Measurements from ENCODE around the gene SIAH2.
A peak's percentile ranks its signal among the peaks of the same experiment; 100 is the strongest.
"Not testable (repeated sequence)": the region's sequence is repeated elsewhere in the genome, so short reads cannot be mapped to it uniquely, and the experiment has no call there.

Gene SIAH2, protein sequence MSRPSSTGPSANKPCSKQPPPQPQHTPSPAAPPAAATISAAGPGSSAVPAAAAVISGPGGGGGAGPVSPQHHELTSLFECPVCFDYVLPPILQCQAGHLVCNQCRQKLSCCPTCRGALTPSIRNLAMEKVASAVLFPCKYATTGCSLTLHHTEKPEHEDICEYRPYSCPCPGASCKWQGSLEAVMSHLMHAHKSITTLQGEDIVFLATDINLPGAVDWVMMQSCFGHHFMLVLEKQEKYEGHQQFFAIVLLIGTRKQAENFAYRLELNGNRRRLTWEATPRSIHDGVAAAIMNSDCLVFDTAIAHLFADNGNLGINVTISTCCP

GRCh38 chr3:150763122-150763840 is at the start of gene SIAH2:
SIAH2 (minus strand) TSS chr3:150763169; CDS start chr3:150762849, 320 bp downstream.
- DNase-seq, result peak; percentile 97

DNA sequence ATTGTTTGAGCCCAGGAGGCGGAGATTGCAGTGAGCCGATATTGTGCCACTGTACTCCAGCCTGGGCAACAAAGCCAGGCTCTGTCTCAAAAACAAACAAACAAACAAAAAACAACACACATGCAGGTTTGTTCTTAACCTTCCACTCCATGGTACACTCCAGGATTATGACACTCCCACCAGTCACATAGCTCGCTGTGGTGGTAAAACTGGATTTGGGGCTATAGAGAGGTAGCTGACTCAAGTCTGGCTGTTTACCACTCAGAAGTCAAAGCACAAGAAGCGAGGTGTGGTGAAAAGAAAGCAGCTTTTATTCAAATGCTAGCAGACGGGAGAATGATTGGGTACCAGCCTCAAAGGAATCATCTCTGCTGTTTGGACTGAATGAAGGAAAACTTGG is 49.0 kb upstream of the SIAH2 start:
- DNase-seq, result no peak

- DNase-seq, result no peak
Measured at GRCh38 chr3:150810641-150811040, 47.7 kb upstream of the SIAH2 start.

- no peak for DNase-seq
Measured at GRCh38 chr3:150806185-150806835, 43.3 kb upstream of the SIAH2 start.

DNA sequence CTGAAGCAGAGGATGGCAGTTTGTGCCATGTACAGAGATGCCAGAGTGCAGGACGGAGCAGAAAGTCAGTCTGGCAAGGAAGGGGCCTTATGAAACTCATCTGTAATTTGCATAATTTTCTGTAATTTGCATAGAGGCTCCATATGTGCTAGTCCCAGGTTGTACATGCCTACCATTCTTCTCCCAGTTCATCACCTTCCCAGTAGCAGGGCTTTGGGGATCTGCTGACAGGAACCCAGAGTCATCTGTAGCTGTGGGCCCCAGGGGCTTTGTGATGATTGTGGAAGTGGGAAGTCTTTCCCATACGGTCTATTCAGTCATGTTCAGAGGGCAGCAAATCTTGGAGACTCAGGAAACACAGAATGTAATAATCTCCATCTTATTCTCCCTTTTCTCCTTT is 42.4 kb upstream of the SIAH2 start:
- no peak for DNase-seq

DNA sequence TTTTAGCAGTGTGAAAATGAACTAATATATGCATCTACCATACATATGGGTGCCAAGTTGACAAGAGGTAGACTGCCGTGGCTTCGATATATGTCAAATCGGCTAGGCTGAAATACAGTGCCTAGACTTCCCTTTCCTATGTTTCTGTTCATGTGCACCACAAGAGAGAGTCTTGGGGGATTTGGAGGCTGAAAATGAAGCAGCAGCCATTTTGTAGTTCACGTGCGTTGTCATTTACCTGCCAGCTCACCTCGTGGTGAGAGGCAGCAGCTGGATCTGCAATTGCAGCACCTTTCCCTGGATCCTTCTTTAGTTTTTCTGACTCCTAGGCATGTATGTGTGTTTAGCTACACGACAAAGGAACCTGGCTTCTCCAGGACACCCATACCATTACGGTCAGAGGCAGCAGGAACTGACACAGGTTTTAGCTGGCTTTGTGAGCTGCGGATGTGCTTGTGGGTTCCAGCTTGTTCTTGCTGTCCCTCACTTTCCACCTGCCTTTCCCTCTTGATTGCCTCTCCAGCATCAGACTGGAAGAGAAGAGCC is 40.5 kb upstream of the SIAH2 start:
- no peak for DNase-seq

DNA sequence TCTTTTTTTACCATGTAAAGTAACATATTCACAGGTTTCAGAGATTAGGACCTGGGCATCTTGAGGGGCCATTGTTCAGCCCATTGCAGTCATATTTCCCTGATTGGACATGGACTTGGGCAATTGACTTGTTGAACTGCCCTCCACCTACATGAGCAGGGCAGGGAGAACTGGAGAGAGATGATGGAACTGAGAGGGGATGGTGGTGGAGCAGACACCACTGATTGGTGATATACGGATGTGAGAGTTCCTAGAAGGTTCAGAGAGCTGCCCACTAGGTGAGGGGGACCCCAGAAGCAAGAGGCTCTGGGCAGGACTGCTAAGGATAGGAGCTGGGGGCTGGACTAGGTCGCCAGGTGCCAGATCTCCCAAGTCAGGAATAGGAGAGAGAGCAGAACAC is 37.8 kb upstream of the SIAH2 start:
- no peak for DNase-seq

GRCh38 chr3:150798122-150798618 is 35.2 kb upstream of the SIAH2 start:
- DNase-seq, result no peak

DNA sequence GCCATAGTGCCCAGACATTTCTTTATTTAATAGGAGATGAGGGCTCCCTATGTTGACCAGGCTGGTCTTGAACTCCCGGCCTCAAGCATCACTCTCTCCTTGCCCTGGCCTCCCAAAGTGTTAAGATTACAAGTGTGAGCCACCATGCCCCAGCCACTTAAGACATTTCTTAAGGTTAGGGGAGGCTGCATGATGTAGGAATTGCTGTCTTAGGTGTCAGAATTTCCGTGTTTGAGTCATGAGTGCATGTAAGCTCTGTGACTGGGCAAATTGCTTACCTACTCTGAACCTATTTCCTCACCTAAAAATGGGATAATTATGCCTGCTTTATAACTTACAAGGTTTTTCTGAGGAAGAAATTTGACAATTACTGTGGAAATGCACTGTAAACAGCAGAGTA is 34.2 kb upstream of the SIAH2 start:
- no peak for DNase-seq

- not testable (repeated sequence) for DNase-seq
Measured at GRCh38 chr3:150796527-150796926, 33.6 kb upstream of the SIAH2 start.

DNA sequence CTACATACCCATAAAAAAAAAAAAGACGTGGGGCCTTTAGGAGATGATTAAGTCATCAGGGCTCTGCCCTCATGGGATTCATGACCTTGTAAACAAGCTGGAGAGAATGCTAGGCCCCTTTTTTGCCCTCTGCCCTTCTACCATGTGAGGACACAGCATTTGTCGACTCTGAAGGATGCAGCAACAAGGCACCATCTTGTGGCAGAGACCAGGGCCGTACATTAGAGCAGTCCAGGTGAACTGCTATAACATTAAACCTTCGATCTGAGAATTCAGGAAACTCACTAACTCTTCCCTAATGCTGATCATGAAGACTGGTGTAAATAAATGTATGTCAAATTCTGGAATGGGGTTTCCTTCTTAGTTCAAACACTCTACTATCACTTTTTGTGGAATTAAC is 30.7 kb upstream of the SIAH2 start:
- no peak for DNase-seq

DNA sequence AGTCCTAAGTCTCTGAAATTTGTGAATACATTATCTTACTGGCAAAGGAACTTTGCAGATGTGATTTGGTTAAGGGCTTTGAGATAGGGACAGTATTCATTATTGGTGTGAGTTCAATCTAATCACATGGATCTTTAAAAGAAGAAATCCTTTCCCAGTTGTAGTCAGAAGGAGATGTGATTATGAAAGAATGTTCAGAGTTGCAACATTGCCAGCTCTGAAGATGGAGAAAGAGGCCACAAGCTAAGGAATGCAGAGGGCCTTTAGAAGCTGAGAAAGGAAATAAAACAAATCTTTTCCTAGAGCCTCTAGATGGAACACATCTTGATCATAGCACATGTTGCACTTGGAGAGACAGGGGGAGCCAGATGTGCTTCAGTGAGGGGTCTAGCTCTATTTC is 27.7 kb upstream of the SIAH2 start:
- DNase-seq, result no peak

- DNase-seq, result no peak
Measured at GRCh38 chr3:150789451-150789850, 26.5 kb upstream of the SIAH2 start.

- peak; percentile 85 for DNase-seq
Measured at GRCh38 chr3:150787741-150788370, 24.9 kb upstream of the SIAH2 start.

DNA sequence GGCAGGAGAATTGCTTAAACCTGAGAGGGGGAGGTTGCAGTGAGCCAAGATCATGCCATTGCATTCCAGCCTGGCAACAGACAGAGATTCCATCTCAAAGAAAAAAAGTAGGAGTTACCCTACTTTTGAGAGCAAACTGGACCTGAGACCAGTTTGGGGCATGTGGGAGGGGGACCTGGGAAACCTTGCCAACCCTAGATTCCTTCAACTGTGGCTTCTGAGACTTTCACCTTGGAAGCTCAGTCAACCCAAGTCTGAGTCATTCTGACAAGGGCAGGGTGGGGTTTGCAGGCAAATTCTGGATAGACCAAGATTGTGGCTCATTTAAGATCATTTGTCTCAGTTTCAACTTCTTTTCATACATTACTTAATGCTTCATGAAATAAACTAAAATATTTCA is 23.8 kb upstream of the SIAH2 start:
- no peak for DNase-seq

GRCh38 chr3:150784747-150785125 is 21.8 kb upstream of the SIAH2 start:
- DNase-seq, result no peak

DNA sequence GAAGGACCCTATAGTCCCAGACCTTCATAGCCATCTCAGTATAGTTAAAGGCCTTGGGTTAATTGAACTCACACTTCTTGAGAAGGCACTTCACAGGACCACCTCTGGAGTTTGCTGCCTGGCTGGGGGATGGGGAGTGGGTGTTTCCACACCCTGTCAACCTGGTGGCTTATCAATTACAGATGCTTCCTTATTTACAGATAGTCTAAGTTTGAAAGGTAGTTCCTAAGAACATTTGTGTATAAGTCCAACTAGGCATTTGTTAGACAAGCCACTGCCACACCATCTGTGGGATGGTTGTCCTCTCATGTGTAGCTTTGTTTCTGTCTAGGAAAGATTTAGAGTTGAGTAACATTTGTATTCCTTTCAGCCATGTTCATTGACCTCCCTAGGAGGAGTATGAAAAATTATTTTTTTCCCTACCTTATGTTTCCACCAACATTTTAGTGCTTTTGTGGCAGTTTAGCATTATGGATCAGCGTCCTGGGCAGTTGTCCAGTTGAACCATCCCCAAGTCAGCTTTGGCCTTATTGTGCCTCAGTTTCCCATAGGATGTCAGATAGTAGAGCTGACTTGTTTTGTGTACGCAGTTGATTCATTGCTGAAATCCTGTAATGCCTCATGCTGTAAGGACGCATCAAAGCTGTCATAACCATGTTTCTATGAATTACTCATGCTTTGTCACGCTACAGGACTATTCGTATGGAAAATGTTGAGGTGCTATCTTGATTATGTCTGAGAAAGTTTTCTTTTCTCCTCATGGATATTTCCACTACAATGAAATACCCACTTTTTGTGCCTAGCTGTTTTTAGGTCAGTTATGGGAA is 21.2 kb upstream of the SIAH2 start:
- DNase-seq, result no peak

GRCh38 chr3:150783316-150783715 is 20.3 kb upstream of the SIAH2 start:
- DNase-seq, result no peak

- no peak for DNase-seq
Measured at GRCh38 chr3:150779402-150779858, 16.5 kb upstream of the SIAH2 start.

- no peak for DNase-seq
Measured at GRCh38 chr3:150778793-150779401, 15.9 kb upstream of the SIAH2 start.

DNA sequence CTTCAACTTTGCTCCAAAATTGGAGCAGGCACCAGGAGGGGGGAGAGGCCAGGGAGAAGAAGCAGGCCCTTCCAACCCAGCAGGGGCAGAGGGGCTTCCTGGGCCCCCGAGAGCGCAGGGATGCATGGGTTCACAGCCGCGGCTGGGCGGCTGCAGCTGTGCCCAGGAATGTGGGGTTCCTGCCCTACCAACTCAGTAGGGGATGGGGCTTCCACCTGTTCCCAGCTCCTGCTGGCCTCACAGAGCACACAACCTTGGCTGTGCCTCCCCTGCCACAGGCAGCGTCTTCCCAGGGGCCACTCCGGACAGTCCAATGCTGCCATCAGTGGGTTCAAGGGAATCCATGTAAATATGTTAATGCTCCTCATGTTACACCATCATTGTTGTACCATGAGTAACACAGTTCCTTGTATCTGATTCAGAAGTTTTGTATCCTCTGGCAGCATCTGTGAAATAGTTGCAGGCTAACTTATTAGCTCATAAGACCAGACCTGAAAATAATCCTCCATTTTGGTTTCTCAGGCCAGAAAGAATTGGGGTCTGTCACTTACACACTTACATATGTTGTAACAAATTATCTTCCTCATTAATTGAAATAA is 12.1 kb upstream of the SIAH2 start:
- DNase-seq, result no peak
